ENCODE data around the gene PARP11. TPM values are rescaled to one million over a fixed set of nuclear protein-coding genes. Genes with fewer than 3 reads are reported as not detected.
A peak's percentile ranks its signal among the peaks of the same experiment; 100 is the strongest.

The PARP11 gene
- polyA plus RNA-seq, 1 donor from 2014 or later, result 8.3 TPM

DNA sequence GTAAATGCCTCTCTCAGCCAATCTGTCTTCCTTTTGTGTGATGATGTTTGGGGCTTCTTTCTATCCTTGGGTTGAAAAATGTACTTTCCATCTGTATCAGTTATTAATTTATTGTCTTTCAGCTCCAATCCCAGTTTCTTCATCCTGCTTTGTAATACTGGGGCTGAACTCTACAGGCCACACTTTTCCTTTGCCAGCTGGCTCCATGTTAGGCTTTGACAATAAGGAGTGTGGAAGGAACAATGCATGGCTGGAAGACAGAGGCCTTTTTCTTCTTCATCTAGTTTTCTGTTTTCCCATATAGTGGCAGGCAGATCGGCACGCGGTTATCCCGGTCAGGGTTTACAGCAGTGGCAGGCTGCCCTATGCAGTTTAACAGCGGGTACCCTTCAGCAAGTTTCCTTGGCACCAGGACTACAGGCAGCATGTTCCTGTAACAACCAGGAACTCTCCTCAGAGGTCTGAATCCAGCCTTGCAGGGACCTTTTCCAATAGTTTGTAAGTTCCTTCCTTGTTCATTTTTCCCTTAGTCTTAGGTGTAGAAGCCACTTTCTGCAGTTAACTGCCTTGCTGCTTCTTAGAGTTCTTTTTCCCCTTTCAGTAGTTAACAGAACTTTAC lies 81.8 kb downstream of the PARP11 start:
- no peak overlapping the region for H3K27ac Mint-ChIP-seq

DNA sequence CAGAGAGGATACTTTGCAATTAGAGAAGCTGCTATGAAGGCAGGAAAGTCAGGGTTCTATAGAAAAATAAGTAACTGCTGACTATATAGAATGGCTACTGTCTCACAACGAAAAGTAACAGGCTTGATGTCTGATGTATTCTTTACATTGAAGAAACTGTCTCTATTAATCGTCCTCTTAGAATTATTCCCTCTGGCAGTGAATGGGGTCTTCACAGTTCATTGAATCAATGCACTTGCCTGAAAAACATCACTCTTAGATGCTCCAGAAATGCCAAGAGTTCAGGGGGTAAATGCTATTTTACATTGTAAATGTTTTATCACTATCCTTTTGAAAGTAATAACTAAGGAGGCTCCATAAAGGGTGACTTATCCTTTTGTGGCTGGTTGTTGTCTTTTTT lies 82.6 kb downstream of the PARP11 start:
- Mint-ChIP-seq H3K27ac (no peak overlapping the region), H3K4me1 (no peaks in the 10 kb centered on the region), H3K9me3 (peaks cover 0 to 3% (median 2%) of the 10 kb centered on the region in 3 donors), H3K27me3 (no peaks in the 10 kb centered on the region), H3K36me3 (peaks cover 9% of the 10 kb centered on the region), H3K4me3 (no peak overlapping the region)

More for the DNA sequence above, 81.8 kb downstream of the PARP11 start:
- peaks cover 9% of the 10 kb centered on the region for H3K36me3 Mint-ChIP-seq
- H3K4me3 Mint-ChIP-seq, result no peak overlapping the region
- no peaks in the 10 kb centered on the region for H3K27me3 Mint-ChIP-seq
- no peaks in the 10 kb centered on the region for H3K4me1 Mint-ChIP-seq
- H3K9me3 Mint-ChIP-seq, result peaks cover 0 to 2% (median 1%) of the 10 kb centered on the region in 3 donors

DNA sequence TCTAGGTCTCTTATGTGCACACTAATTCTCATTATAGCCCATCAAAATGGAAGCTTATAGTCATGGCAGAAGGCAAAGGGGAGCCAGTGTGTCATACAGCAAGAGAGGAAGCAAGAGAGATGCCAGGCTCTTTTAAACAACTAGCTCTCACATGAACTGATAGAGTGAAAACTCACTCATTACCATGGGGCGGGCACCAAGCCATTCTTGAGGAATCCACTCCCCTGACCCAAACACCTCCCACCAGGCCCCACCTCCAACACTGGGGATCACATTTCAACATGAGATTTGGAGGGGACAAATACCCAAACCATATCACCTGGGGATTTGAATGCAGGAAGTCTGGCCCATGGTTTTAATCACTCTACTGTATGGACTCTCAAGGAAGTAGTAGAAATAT lies 83.4 kb downstream of the PARP11 start:
- no peaks in the 10 kb centered on the region for H3K4me1 Mint-ChIP-seq
- no peak overlapping the region for H3K4me3 Mint-ChIP-seq
- H3K27me3 Mint-ChIP-seq, result no peaks in the 10 kb centered on the region
- no peak overlapping the region for H3K27ac Mint-ChIP-seq
- peaks cover 7% of the 10 kb centered on the region for H3K36me3 Mint-ChIP-seq
- H3K9me3 Mint-ChIP-seq, result peaks cover 0 to 3% (median 2%) of the 10 kb centered on the region in 3 donors

DNA sequence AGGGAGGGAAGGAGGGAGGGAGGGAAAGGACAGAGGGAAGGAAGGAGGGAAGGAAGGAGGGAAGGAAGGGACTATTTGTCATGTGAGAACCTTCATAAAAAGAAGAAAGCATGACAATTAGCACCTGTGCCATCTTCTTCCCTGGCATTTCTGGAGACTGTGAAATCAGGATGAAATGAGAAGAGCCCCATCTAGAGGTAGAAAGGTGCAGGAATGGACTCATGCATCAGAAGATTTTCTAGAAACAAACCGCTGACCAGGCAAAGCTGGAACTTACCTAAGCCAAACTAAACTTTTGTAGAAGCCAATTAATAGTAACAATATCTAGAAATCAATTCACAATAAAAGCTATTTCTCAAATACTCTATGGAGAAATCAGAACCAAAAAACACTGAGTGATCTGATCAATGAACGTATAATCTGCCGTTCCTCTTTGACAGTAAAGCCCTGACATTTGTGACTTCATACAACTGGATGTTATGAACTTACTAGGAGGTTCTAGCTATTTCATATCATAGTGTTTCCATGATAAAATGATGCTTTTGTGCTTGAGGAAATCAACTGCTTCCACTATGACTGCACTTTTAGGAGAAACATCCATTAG lies 95.9 kb downstream of the PARP11 start:
- Mint-ChIP-seq H3K27me3 (no peaks in the 10 kb centered on the region), H3K36me3 (no peaks in the 10 kb centered on the region), H3K4me3 (no peak overlapping the region), H3K27ac (no peak overlapping the region), H3K9me3 (no peaks in the 10 kb centered on the region), H3K4me1 (no peaks in the 10 kb centered on the region)

DNA sequence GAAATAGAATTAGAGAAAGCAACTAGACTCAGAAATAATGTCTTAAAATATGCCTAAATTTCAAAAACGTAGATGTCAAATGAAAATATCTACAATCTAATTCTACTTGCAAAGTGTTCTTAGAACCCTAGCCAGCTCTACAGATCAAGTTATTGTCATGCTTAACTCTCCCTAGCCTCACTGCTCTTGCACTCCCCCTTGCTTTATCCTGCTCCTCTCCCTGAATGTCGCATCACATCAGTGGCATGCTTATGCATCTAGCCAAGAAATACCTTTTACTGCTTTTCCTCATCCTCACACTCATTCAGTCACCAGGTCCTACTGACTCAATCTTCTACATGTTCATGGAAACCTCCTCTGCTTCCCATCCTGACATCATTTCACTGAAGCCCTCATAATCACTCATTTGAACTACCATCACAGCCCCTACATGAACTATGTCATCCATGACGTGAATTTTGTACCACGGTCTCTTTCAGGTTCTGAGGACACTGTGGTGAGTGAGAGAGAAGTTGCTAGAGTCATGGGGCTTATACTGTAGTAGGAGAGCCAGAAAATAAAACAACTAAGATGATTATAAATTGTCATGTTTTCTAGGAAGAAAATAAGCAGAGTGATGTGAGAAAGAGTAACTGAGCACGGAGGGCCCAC lies 97.7 kb downstream of the PARP11 start:
- Mint-ChIP-seq H3K27me3 (no peaks in the 10 kb centered on the region), H3K4me3 (no peak overlapping the region), H3K9me3 (no peaks in the 10 kb centered on the region), H3K36me3 (no peaks in the 10 kb centered on the region), H3K27ac (no peak overlapping the region), H3K4me1 (no peaks in the 10 kb centered on the region)

DNA sequence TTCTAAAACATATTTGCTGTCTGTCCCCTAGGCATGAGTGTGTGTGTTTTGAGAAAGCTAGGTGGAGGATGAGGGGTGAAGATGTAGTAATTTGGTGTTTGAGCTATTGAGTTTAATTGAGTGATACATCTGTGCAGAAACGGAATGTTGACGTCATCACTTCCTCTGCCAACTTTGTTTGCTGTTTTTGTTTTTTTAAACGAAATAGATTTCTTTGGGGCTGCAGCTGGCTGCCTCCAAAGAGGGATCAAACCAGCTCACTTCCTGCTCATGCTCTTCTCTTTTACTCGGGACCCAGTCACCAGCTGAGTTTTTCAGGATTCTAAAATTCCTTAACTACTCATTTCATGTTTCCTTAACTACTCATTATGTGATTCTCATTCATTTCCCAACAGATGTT lies 100.8 kb downstream of the PARP11 start:
- no peaks in the 10 kb centered on the region for H3K9me3 Mint-ChIP-seq
- no peak overlapping the region for H3K4me3 Mint-ChIP-seq
- H3K4me1 Mint-ChIP-seq, result no peaks in the 10 kb centered on the region
- H3K27me3 Mint-ChIP-seq, result no peaks in the 10 kb centered on the region
- H3K36me3 Mint-ChIP-seq, result no peaks in the 10 kb centered on the region
- no peak overlapping the region for H3K27ac Mint-ChIP-seq

DNA sequence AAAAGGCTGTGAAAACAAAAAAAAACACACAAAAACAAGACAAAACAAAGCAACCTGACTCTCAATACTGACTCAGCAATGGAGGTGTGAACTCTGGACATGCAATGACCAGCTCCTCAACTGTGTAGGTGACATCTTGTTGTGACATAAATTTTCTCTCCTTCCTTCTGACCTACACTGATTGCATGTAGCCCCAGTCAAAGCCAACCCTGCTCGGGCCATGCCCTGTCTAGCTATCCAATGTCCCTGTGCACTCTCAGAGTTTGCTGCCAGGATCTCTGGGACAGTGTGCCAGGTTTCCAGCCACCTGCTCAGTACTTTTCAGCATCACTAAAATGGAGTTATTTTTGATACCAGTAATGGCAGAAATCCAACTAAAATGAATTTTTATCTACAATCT lies 101.3 kb downstream of the PARP11 start:
- Mint-ChIP-seq H3K4me1 (no peaks in the 10 kb centered on the region), H3K27ac (peak overlapping the region in 1 of 3 donors; percentile 8), H3K27me3 (no peaks in the 10 kb centered on the region), H3K9me3 (no peaks in the 10 kb centered on the region), H3K4me3 (no peak overlapping the region), H3K36me3 (peaks cover 2% of the 10 kb centered on the region)

DNA sequence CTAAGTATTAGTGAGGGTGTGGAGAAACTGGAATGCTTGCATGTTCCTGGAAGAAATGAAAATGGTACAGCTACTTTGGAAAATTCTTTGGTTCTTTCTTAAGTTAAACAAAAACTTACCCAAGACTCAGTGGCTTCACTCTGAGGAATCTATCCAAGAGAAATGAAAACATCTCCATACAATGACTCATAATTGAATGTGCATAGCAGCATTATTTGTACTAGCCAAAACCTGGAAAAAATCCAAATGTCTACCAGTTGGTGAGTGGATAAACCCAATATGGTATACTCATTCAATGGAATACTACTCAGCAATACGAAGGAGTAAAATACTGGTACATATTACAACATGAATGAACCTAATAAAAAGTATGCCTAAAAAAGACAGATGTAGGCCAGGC lies 102.3 kb downstream of the PARP11 start:
- peaks cover 0 to 2% (median 0%) of the 10 kb centered on the region in 3 donors for H3K9me3 Mint-ChIP-seq
- no peak overlapping the region for H3K4me3 Mint-ChIP-seq
- no peaks in the 10 kb centered on the region for H3K27me3 Mint-ChIP-seq
- H3K27ac Mint-ChIP-seq, result no peak overlapping the region
- peaks cover 0 to 1% (median 0%) of the 10 kb centered on the region in 3 donors for H3K4me1 Mint-ChIP-seq
- peaks cover 2% of the 10 kb centered on the region for H3K36me3 Mint-ChIP-seq

DNA sequence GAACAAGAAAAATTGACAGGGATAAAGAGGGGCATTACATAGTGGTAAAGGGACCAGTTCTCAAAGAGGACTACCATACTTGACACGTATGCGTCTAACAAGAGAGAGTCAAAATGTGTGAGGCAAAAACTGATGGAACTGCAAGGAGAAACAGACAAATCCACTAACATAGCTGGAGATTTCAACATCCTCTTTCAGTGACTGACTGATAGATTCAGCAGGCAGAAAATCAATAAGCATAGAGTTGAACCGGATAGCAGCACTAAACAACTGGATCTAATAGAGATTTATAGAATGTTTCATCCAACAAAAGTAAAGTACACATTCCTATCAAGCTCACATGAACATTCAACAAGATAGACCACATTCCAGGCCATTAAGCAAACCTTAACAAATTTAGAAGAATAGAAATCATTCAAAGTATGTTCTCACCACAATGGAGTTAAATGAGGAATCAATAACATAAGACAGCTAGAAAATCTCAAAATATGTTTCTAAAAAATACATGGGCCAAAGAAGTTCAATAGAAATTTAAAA lies 104.2 kb downstream of the PARP11 start:
- H3K4me3 Mint-ChIP-seq, result no peak overlapping the region
- H3K27ac Mint-ChIP-seq, result no peak overlapping the region
- peaks cover 0 to 2% (median 0%) of the 10 kb centered on the region in 3 donors for H3K9me3 Mint-ChIP-seq
- H3K27me3 Mint-ChIP-seq, result no peaks in the 10 kb centered on the region
- peaks cover 4% of the 10 kb centered on the region for H3K36me3 Mint-ChIP-seq
- H3K4me1 Mint-ChIP-seq, result peaks cover 0 to 1% (median 0%) of the 10 kb centered on the region in 3 donors

DNA sequence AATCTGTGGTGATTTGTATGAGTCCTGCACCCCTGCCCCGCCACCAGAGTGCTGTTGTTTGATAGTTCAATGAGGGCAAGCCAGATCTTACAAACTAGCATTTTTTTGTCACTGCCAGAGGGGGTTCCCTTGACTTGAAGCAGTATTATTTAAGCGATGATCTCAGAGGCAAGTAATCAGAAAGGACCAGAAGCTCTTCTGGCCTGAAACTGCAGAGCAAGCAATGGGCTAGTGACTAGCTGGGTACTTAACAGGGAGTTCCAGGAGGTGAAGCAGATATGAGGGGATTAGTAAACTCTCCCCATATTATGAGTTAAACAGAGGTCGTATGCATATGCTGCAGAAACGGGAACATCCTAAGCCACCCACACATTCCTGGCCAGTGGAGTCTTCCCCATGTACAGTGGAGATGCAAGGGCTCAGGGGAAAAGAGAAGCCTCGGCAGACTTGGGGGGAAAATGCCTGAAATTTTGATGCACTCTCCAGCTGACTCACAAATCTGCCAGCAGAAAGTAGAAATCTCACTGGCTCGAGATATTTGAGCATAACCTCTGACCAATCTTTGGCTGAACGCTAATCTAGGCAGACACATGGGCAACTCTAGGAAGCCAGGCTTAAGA lies 112.0 kb downstream of the PARP11 start:
- Mint-ChIP-seq H3K27me3 (no peaks in the 10 kb centered on the region), H3K36me3 (peaks cover 18% of the 10 kb centered on the region), H3K4me1 (peaks cover 0 to 2% (median 0%) of the 10 kb centered on the region in 3 donors), H3K27ac (no peak overlapping the region), H3K9me3 (no peaks in the 10 kb centered on the region), H3K4me3 (peak overlapping the region in 1 of 4 donors; percentile 13)

DNA sequence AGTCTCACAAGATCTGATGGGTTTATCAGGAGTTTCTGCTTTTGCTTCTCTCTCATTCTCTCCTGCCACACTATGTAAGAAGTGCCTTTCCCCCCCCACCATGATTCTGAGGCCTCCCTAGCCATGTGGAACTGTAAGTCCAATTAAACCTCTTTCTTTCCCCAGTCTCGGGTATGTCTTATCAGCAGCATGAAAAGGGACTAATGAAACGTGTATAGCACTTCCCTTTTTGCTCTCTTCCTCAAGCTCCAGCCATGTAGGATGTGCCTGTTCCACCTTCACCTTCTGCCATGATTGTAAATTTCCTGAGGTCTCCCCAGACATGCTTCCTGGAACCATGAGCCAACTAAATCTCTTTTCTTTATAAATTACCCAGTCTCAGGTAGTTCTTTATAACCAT lies 113.3 kb downstream of the PARP11 start:
- Mint-ChIP-seq H3K27ac (no peak overlapping the region), H3K4me3 (no peak overlapping the region), H3K9me3 (no peaks in the 10 kb centered on the region), H3K27me3 (no peaks in the 10 kb centered on the region), H3K4me1 (peaks cover 0 to 3% (median 2%) of the 10 kb centered on the region in 3 donors), H3K36me3 (peaks cover 16% of the 10 kb centered on the region)

Other genes with a start within 250 kb of the PARP11 start
- 10.1 TPM for gene CRACR2A, start 120.3 kb downstream of the PARP11 start, polyA plus RNA-seq